Middle frontal gyrus (tissue), 1 donor: Measurements from ENCODE around the gene SMIM28.
A peak's percentile ranks its signal among the peaks of the same experiment; 100 is the strongest.

Experiments
- DNase-seq: peaks from one replicate; pipeline ENCODE4 v3.0.0-alpha.2; 2015; ENCODE audit warnings: low spot score; ENCODE audit errors: extremely low spot score

The SMIM28 gene

GRCh38 chr6:138429761-138430160, 52.1 kb downstream of the SMIM28 start:
- DNase-seq, result no peak

- DNase-seq, result peak; percentile 46
Measured at GRCh38 chr6:138430361-138431145, 52.8 kb downstream of the SMIM28 start.

- no peak for DNase-seq
Measured at GRCh38 chr6:138431256-138432062, 53.8 kb downstream of the SMIM28 start.

- DNase-seq, result no peak
Measured at GRCh38 chr6:138432063-138432356, 54.3 kb downstream of the SMIM28 start.
